Hindlimb muscle (tissue), 1 donor: ENCODE data around the gene PNRC1. TPM values are rescaled to one million over a fixed set of nuclear protein-coding genes. Genes with fewer than 3 reads are reported as not detected.
"Not testable (repeated sequence)": the region's sequence is repeated elsewhere in the genome, so short reads cannot be mapped to it uniquely, and the experiment has no call there.

Experiments used
- DNase-seq: peaks from one replicate; pipeline ENCODE4 v3.0.0-alpha.2; 2013
- polyA plus RNA-seq: library from polyadenylated mRNA; unstranded; fragments of 120-200 nt; gene quantifications from one replicate; pipeline ENCODE4 v1.2.1, GENCODE V29; 2013; ENCODE audit not compliant: insufficient read length

PNRC1 gene
- polyA plus RNA-seq, 1 donor, result 102 TPM

DNA sequence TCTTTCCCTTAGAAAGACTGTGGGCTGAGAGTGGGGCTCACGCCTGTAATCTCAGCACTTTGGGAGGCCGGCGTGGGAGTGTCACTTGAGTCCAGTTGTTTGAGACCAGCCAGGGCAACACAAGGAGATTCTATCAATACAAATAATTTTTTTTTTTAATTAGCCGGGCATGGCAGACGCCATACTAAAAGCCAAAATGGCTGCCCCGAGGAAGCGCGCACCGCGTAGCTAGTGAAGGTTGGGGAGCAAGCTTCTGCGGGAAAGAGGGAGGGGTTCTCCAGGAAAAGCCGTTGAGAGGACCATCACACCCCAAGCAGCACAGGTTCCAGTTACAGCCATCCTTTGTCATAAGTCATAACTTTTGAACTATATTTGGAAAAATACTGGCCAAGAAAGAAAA, 21.3 kb upstream of the PNRC1 start:
- DNase-seq, result no peak

DNA sequence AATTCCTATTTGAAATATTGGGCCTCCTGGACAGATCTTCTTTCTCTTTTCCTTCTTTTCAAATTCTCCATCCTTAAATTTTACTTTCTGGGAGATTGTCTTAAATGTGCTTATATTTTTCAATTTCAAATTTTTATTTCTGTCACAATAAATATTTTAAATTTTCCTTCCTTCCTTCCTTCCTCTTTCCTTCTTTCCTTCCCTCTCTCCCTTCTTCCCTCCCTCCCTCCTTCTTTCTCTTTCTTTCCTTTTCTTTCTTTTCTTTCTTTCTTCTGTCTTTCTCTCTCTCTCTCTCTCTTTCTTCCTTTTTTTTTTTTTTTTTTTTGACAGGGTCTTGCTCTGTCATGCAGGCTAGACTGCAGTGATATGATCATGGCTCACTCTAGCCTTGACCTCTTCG, 16.7 kb upstream of the PNRC1 start:
- DNase-seq, result no peak

DNA sequence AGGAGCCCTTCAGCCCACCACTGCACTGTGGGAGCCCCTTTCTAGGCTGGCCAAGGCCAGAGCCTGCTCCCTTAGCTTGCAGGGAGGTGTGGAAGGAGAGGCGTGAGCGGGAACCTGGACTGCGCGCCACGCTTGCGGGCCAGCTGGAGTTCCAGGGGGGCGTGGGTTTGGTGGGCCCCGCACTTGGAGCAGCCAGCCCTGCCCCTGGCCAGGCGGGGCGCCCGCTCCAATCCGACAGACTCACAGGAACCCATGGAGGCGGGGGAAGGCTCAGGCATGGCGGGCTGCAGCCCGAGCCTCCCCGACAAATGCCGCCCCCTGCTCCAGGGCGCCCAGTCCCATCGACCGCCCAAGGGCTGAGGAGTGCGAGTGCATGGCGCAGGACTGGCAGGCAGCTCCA, 15.6 kb upstream of the PNRC1 start:
- not testable (repeated sequence) for DNase-seq

DNA sequence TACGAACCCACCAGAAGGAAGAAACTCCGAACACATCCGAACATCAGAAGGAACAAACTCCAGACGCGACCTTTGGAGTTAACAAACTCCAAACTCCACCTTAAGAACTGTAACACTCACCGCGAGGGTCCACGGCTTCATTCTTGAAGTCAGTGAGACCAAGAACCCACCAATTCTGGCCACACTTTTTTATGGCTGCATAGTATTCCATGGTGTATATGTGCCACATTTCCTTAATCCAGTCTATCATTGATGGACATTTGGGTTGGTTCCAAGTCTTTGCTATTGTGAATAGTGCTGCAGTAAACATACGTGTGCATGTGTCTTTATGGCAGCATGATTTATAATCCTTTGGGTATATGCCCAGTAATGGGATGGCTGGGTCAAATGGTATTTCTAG, 14.4 kb upstream of the PNRC1 start:
- DNase-seq, result not testable (repeated sequence)

DNA sequence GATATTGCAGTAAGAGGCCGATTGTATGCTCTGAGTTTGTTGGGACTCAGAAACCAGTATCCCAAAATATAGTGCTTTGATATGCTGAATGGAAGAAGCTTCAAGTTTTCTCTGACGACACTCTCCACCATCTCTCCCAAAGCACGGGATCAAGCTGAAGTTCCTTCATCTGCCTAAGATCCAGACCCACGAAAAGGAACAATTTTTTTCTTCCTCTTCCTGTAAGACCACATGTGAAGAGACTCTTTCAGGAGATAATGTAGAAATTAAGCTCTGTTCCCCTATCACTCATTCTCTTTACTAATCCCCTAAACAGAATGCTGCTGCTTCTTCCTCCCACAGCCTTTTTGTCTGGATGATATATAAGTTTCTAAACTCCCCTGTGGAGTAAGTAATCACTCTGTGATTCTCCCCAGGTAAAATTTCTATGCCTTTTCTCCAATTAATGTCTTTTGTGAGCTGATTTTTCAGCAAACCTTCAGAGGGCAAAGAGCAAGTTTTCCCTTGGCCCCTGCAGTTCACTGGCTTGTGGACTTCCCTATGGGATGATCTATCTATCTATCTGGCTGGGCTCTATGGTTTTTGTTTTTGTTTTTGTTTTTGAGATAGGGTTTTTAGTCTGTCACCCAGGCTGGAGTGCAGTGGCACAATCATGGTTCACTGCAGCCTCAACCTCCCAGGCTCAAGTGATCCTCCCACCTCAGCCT, 13.5 kb upstream of the PNRC1 start:
- no peak for DNase-seq

DNA sequence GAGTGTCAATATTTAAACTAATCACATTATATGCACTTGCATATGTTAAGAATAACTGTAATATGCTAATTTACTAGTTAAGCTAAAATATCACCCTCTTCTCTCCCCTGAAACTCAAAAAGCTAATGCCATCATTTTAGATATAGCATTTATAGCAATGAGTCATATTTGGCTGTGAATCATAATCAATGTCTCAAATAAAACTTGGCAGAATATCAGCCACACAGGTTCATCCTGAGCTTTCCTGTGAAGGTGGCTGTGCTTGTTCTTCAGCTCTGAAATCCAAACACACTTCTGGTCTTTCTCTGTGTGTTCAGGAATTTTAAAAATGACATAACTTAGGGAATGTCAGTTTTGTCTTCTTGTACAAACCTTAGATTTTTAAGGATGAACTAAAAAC, 12.8 kb upstream of the PNRC1 start:
- DNase-seq, result no peak

DNA sequence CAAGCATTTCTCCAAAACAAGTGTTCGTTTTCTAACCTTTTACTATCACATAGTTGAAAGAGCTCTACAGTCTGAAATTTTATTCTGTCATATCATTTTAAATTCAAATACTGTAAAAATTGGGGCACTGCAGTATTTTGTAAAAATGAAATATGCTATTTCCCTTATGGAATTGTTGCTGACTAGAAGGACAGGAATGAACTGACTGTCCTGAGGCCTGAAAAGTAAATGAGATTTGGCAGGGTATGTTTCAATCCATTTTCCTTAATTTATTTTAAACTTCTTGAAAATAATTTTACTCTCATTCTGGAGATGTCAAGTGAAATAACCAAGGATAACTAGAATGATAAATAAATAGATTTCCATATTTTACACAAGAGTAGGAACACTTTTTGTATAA, 11.9 kb upstream of the PNRC1 start:
- no peak for DNase-seq

DNA sequence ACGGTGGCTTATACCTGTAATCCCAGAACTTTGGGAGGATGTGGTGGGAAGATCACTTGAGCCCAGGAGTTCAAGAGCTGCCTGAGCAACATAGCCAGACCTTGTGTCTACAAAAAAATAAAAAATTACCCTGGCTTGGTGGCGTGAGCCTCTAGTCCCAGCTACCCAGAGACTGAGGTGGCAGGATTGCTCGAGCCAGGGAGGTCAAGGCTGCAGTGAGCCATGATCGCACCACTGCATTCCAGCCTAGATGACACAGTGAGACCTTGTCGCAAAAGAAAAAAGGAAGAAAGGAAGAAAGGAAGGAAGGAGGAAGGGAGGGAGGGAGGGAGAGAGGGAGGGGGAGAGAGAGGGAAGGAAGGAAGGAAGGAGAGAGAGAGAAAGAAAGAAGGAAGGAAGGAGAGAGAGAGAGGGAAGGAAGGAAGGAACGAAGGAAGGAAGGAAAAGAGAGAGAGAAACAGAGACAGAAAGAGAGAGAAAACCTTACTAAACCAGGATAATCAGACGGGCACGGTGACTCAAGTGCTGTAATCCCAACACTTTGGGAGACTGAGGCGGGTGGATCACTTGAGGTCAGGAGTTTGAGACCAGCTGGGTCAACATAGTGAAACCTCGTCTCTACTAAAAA, 10.9 kb upstream of the PNRC1 start:
- DNase-seq, result no peak

DNA sequence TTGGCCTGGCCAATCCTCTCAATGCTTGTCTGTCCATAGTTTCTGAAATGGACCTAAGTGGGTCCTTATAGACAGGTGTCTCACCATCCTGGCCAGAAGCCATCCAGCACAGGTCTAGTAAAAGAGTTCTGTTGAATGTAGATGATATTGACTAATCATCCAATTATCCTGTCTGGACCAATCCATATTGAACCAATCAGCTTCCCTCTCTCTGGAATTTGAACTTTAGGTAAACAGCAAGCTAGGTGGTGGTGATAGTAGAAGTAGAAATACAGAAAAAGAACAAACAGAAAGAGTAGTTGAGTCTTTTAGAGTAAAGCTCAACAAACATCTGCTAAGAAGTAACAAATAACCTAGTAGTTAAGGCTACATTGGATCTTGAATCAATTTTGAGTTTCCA, 9.5 kb upstream of the PNRC1 start:
- DNase-seq, result no peak

DNA sequence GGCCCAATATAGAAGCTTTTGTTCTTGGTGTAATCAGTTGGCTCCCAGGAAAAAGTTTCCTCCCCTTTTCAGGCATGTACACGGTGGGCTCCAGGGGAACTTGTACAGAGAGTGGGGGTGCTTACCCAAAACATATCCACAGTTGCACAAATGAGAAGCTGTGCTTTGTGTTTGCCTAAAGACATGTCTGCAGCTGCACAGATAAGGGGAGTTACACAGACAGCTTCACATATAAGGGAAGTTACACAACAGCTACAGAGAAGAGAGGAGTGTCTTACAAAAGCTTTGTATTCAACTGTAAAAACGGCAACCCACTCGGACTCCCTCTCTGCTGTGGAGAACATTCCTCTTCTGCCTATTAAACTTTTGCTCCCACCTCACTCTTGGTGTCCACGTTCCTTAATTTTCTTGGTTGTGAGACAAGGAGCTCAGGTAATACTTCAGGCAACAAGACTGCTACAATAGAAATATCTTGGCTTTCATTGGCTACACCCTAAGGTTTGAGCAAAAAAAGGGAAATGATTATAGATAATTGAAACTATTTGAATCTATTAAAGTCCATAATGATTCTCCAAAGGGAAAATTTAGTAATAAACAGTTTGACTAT, 7.4 kb upstream of the PNRC1 start:
- no peak for DNase-seq

DNA sequence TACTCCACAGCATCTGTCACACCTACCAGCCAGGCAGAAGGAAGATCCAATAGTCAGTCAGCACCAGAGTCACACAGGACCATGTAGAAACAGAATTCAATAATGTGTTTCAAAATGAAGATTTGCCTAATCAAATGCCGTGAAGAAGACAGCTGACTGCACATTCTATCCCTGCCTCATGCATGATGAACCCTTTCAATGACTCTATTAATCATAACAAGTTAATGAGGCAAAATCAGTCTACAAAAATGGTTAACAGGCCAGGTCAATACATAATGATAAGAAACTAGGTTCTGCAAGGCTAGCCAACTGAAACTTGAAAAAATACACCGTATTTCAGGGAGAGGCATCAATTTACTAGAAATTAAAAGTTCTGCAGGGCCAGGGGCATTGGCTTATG, 6.7 kb upstream of the PNRC1 start:
- no peak for DNase-seq

DNA sequence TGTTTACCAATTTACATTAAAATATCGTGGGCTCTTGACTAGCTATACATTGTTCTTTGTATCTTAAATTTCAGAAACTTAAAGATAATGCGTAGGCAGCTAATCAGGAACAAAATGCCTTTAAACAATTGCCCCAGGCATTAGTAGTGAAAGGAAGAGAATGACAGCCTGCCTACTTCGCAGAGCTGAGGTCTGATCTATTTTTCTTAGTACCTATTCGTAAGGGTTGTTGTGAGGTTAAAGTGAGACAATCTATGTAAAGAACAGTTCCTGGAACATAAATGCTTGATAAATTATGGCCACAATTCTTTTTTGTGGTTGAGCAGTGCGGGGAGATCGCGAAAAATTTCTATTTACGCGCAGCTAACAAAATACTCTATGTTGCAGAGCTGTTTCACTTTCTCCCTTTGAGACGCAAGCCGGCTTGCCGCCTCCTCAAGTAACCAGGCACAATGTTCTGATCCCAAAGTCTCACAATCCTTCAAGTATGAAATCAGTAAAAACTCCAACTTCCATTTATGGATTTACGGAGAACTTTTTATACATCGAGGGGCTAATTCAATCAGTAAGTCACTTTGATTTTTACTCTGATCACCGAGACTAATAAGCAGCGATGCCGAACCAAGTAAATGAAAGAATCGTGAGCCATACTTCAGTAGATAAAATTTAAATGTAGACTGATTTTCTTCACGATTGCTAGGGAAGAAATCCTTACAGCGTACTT, 878 bp upstream of the PNRC1 start:
- peak; percentile 73 for DNase-seq

DNA sequence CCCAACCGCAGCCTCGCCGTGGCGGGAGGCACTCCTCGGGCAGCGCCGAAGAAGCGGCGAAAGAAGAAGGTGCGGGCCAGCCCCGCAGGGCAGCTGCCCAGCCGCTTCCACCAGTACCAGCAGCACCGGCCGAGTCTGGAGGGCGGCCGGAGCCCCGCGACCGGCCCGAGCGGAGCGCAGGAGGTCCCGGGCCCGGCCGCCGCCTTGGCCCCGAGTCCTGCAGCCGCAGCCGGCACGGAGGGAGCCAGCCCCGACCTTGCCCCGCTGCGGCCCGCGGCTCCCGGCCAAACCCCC, 525 bp downstream of the PNRC1 start:
- no peak for DNase-seq

DNA sequence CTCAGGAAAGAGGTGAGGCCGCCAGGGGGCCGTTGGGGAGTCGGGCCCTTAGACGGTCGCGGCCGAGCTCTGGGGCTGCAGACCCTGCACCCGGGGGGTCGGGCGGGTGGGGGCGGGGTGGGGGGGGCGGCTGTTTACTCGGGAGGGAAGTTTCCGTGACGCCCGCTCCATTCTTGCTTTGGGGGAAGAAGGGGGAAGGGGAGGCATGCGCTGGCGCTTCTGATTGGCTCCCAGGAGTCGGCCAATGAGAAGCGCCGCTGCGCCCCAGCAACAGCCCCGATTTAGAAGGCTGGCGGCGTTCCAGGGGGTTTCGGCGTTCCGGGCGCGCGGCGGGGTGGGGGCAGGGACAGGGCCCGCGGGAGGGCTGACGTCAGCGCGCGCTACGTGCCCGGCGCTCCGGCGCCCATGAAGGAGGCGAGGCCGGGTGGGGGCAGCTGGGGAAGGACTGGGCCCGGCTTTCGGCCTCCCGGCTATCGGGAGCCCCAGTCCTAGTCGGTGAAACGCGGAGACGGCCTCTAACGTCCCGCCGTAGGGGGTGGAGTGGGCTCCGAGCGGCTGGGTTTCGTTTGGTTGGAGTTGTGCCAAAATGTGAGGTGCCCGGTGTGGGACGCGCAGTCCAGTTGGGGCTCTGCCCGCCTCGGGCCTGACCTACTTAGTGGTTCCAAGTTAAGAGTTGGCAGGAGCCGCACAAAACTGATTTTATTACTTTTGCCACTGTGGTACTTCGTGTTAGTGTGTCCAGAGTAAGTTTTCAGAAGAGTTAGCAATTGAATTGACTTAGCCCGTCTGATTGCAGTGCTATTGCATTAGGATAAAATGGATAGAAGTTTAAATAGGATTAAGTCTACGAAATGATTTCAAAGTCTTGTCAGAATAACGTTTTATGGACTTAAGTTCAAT, 1.1 kb downstream of the PNRC1 start:
- peak; percentile 99 for DNase-seq

DNA sequence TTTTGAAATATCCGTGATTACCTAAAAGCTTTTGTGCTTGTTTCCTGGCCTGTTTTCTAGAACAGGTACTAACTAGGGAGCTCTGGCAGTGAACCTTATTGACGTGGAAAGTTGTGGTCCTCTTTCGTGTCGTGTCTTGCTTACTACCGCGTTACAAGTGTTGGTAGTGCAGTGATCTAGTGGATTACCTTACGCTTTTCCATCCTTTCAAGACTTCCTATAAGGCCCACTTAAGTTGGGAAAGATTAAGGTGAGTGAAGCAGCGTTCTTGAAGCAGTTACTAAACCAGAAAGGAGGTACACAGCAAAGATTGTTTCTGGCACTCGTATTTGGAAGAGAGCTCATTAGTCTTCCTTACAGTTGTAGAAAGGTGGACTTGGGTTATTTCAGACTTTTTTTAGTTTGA, 1.9 kb downstream of the PNRC1 start:
- peak; percentile 64 for DNase-seq

DNA sequence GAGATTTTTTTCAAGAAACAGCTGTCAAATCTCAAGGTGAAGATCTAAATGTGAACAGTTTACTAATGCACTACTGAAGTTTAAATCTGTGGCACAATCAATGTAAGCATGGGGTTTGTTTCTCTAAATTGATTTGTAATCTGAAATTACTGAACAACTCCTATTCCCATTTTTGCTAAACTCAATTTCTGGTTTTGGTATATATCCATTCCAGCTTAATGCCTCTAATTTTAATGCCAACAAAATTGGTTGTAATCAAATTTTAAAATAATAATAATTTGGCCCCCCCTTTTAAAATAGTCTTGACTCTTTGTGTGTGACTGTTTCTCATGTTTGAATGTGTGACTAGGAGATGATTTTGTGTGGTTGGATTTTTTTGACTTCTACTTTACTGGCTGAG, 4.0 kb downstream of the PNRC1 start:
- DNase-seq, result no peak

DNA sequence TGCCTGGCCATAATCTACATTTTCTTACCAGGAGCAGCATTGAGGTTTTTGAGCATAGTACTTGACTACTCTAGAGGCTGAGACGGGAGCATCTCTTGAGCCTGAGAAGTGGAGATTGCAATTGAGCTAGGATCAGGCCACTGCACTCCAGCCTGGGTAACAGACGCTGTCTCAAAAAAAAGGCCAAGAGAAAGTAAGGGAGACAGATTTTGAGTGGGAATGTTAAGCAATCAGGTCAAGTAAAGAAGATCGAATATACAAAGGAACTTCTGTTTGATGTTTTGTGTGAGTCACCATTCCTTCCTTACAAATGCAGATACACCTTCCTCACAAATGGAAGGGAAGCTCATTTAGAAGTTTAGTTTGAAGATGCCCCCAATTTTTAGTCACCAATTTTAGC, 4.4 kb downstream of the PNRC1 start:
- DNase-seq, result no peak

DNA sequence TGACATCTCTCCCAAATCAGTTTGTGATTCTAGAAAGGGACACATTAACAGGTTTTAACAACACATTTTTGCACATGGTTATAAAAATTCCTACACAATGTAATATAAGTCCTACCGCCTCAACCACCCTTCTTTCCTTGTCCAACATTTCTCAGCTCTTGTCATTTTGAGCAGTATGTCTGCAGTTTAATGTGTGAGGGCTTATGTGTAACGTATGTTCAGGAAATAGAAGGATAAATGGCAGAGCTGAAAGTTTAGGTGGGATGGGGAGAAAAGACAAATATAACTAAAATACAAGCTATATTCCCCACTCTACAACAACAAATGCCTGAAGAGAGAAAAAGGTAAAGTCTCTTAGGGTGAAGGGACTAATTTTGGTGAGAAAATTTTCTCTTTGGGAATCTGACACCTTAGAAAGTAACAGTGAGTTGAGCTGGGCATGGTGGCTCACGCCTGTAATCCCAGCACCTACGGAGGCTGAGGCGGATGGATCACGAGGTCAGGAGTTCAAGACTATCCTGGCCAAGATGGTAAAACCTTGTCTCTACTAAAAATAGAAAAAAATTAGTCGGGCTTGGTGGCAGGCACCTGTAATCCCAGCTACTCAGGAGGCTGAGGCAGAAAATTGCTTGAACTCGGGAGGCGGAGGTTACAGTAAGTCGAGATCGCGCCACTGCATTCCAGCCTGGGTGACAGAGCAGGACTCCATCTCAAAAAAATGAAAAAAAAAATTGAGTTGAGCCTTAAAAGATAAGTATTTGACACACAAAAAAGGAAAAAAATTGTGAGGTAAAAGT, 5.1 kb downstream of the PNRC1 start:
- DNase-seq, result no peak

DNA sequence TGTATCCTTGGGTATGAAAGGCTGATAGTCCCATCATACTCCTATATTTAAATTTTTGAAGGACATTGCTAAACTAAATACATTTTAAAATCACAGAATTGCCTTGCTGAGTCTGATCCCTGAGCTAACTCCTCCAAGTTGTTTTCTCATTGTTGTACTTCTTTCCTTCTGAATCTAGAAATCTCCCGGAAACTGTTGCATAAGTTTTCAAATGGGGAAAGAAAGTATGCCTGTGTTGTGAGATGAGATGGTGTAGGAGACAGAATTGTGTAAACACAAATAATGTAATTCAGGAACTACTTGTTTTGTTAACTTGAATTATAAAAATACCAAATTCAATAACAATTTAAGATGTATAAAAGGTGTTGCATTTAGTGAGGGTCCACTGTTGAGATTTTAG, 7.3 kb downstream of the PNRC1 start:
- DNase-seq, result no peak

DNA sequence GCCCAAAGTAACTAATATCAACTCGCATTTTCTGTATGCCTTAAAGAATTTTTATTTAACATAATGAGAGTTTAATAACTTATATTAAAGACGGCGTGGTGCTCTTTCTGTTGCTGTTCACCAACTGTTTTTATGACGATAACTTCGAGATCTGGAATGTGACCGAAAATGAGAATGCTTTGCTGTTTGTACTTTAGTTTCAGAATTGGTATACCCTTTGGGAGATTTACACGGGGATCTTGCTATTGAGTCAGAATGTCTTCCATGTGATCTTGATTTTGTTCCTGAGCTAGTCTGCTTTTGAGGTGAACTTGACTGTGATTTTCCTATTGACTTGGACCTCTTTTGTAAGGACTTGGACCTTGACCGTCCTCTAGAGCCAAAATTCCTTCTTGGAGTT, 17.9 kb downstream of the PNRC1 start:
- no peak for DNase-seq

DNA sequence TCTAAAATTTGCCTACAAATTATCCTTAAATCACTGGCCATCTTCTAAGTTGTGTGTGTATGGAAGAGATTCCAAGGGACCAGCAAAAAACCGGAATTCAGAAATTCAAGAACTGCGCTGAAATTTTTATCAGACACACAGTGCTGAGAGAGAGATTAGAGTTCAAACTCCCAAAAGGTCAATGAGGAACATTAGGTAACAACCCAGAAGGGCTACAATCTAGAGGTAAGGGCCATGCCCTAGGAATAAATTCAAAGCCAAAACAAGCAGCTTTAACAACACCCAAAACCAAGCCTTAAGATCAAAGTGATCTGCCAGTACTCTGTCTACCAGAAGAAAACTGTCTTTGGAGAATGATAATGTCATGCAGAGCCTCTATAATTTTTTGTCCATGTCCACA, 19.6 kb downstream of the PNRC1 start:
- DNase-seq, result no peak

DNA sequence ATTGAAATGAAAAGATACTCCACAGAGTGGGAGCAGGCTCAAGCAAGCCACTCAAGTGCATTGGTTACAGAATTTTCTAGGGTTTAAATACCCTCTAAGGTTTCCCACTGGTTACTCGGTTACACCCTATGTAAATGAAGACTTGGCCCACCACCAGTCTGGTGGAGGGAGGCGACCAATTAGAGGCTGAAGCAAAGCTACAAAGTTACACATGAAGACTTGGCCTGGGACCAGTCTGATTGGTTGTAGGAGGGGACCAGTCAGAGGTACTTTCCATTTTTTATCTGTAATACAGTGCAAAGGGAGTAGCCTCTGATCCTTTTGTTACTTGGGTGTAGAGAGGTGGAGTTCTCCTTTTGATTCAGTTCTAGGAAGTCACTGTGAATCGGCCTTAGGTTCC, 29.7 kb downstream of the PNRC1 start:
- no peak for DNase-seq
